ENCODE results near the gene NIPAL3.

- TF ChIP-seq CTCF (IDR thresholded peaks at IDR 0.05; ENCODE audit: low read length) (no peak), EZH2 (optimal IDR thresholded peaks at IDR 0.05; ENCODE audit: low read depth, low read length) (no peak)
Observed at GRCh38 chr1:24516506-24516905, 100.9 kb downstream of the NIPAL3 start.
